HFF-Myc (cell line): Measurements from ENCODE around the gene PIH1D2.

Experiments used
- DNase-seq: peaks from one replicate; pipeline ENCODE4 v3.0.0-alpha.2; 2011; ENCODE audit warnings: low read depth; ENCODE audit errors: extremely low read depth
- H3K4me3 ChIP-seq: replicated peaks from 2 replicates; pipeline ENCODE4 v1.5.1; 2011; ENCODE audit warnings: low read depth, mild to moderate bottlenecking, control low read depth, low read length
- TF ChIP-seq, protein P1 (sequence below): IDR thresholded peaks from 2 replicates; pipeline ENCODE4 v1.5.1; 2012; ENCODE audit warnings: mild to moderate bottlenecking, low read depth, low read length, control low read depth; ENCODE audit errors: missing control alignments

PIH1D2 gene

DNA sequence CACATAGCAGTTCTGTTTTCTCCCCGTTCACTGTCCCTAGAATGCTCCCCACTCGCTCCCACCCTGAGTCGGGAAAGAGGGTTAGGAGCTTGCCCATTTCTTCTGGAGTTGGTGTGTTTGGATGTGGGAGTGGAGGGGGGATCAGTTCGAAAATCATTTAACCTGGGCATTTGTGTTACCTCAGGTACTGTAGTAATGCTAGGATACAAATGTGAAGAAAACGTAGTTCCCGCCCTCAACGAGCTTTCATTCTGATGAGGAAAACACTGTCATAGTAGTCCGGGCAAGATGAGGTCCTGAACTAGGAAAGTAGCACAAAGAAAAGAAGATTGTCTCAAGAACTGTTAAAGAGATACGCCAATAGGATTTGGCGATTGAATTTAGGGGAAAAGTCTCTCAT, 13.4 kb upstream of the PIH1D2 start:
- H3K4me3 ChIP-seq, result peak overlapping the region; percentile 90
- TF ChIP-seq, protein P1, sequence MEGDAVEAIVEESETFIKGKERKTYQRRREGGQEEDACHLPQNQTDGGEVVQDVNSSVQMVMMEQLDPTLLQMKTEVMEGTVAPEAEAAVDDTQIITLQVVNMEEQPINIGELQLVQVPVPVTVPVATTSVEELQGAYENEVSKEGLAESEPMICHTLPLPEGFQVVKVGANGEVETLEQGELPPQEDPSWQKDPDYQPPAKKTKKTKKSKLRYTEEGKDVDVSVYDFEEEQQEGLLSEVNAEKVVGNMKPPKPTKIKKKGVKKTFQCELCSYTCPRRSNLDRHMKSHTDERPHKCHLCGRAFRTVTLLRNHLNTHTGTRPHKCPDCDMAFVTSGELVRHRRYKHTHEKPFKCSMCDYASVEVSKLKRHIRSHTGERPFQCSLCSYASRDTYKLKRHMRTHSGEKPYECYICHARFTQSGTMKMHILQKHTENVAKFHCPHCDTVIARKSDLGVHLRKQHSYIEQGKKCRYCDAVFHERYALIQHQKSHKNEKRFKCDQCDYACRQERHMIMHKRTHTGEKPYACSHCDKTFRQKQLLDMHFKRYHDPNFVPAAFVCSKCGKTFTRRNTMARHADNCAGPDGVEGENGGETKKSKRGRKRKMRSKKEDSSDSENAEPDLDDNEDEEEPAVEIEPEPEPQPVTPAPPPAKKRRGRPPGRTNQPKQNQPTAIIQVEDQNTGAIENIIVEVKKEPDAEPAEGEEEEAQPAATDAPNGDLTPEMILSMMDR, result no peak
- no peak for DNase-seq

GRCh38 chr11:112086422-112087191, 12.8 kb upstream of the PIH1D2 start, which contains the start of the genes SDHD and TIMM8B:
Gene SDHD, plus strand, starts transcription at chr11:112086873. Its CDS starts 35 bp downstream, at chr11:112086908.
Gene TIMM8B, minus strand, starts transcription at chr11:112086756. Its CDS starts 33 bp downstream, at chr11:112086723.
- TF ChIP-seq, protein P1, result no peak
- peak; percentile 96 for DNase-seq
- H3K4me3 ChIP-seq, result peak within 1 kb of the TSS; percentile 90

DNA sequence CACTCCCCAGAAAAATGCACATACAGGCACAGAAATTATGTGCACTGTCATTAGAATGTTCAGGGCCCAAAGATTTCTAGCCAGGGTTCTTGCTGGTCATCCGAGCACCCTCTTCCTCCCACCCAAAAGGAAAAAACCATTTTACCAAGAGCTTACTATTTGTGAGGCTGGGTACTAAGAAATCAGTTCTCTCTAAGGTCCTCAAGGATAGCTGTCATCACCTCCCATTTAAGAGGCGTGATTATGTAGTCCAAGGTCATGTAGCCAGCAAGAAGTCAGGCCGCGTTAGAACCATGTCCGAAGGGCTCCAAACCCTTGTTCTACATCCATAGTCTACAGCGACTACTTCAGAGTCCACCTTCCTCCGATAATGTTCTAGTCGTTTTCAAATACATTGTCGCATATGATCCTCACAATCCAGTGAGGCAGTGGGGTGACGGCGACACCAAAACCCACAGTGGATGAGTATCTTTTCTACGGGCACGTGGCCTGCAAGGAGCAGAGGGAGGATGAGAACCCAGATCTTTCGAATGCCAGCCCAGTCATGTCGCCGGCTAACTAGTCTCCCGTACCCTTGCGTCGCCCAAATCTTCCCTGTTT, 12.1 kb upstream of the PIH1D2 start:
- H3K4me3 ChIP-seq, result peak overlapping the region; percentile 90
- no peak for DNase-seq
- TF ChIP-seq, protein P1, result no peak

DNA sequence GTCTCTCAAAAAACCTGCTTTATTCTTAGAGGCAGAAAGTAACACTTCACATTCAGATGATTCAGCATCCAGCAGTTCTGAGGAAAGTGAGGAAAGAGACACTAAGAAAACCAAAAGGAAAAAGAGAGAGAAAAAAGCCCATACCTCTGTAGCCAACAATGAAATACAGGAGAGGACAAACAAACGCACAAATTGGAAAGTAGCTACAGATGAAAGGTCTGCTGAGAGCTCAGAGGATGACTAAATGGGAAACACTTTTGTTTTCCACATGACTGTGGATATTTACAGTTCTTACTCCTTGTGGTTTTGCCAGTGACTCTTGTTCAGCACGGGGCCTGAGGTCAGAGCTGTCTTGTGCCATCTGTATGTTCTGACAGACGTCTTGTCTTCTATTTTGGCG, 8.9 kb upstream of the PIH1D2 start:
- TF ChIP-seq, protein P1, result no peak
- H3K4me3 ChIP-seq, result no peak overlapping the region
- DNase-seq, result no peak

DNA sequence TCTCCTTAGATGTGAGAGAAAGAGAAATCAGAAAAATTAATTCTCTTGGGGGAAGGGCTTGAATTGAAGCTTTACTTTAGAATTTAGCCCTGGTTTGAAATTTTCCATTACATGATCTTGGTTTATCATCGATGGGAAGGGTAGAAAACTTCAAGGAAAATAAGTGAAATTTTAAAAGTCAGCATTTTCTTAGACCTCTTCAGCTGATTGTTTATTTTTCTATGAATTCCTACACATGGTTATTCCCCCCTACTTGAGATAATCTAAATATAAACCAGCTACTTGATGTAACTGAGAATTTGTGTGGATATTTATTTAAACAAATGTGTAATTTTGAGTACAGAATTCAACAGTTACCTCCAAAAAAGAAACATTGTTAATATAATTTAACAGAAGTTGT, 10.9 kb downstream of the PIH1D2 start:
- no peak overlapping the region for H3K4me3 ChIP-seq
- TF ChIP-seq, protein P1, result no peak
- no peak for DNase-seq

GRCh38 chr11:112058103-112058502, 15.7 kb downstream of the PIH1D2 start:
- no peak overlapping the region for H3K4me3 ChIP-seq
- TF ChIP-seq, protein P1, result no peak
- DNase-seq, result no peak
